MG63 (cell line): ENCODE results near the gene ADCY7. TPM values are rescaled to one million over a fixed set of nuclear protein-coding genes. Genes with fewer than 3 reads are reported as not detected.

Experiments
- DNase-seq: peaks from one replicate; pipeline ENCODE4 v3.0.0-alpha.2; 2020
- H3K27me3 ChIP-seq: fragments of 250-450 bp; sonication (Bioruptor Pico); 2 replicates; pipeline ENCODE4 v1.5.1; 2020; ENCODE audit warnings: mild to moderate bottlenecking, moderate library complexity
- H3K36me3 ChIP-seq: fragments of 250-450 bp; sonication (Bioruptor Pico); 2 replicates; pipeline ENCODE4 v1.5.1; 2020; ENCODE audit warnings: mild to moderate bottlenecking, moderate library complexity
- H3K4me3 ChIP-seq: fragments of 250-450 bp; sonication (Bioruptor Pico); 2 replicates; pipeline ENCODE4 v1.5.1; 2020; ENCODE audit warnings: mild to moderate bottlenecking, moderate library complexity
- H3K9me3 ChIP-seq: fragments of 250-450 bp; sonication (Bioruptor Pico); 2 replicates; pipeline ENCODE4 v1.5.1; 2020; ENCODE audit warnings: mild to moderate bottlenecking, moderate library complexity
- total RNA-seq: library from RNA; depleted of rRNA; stranded (reverse); fragments of >200 nt; shearing (Covaris generic); gene quantifications from 2 replicates; pipeline ENCODE4 v1.2.3, GENCODE V29; 2014; ENCODE audit warnings: low replicate concordance

The ADCY7 gene
- total RNA-seq, 1 experiment from 2014 or later: 28.0 TPM

DNA sequence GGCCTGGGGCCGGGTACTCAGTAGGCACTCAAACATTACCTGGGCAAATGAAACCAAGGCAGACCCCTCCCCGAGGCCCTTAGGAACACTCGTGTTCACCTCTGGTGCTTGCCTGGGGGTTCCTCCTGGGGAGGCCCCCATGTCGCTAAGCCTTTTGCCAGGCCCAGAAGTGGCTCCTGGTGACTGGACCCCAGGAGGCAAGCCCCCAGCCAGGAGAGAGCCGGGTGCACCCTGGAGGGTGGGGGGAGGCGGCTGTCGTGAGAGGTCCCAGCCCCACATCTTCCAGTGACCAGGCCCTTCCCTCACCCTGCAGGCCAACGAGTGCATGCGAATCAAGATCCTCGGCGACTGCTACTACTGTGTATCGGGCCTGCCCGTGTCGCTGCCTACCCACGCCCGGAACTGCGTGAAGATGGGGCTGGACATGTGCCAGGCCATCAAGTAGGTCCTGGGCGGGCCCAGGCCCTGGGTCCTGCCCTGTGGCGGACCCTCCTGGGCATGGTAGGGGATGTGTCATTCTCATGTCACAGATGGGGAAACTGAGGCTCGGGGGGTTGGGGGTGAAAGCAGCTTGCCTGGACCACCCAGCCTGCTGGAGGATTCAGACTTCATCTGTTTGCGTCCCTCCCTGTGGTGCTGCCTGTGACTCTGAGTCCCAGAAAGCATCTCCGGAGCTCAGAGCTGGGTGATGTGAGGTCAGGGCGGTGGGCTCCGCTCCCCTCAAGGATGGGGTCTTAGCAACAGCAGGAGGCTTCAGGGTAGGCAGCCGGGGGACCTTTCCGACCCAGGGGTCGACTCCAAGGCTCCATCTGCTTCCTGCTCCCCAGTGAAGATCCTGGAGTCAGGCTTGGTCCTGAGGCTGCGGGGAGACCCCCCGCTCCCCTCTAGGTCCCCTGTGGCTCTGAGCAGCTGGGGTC is 32.5 kb downstream of the ADCY7 start:
- H3K36me3 ChIP-seq: no peaks in the 10 kb centered on the region

DNA sequence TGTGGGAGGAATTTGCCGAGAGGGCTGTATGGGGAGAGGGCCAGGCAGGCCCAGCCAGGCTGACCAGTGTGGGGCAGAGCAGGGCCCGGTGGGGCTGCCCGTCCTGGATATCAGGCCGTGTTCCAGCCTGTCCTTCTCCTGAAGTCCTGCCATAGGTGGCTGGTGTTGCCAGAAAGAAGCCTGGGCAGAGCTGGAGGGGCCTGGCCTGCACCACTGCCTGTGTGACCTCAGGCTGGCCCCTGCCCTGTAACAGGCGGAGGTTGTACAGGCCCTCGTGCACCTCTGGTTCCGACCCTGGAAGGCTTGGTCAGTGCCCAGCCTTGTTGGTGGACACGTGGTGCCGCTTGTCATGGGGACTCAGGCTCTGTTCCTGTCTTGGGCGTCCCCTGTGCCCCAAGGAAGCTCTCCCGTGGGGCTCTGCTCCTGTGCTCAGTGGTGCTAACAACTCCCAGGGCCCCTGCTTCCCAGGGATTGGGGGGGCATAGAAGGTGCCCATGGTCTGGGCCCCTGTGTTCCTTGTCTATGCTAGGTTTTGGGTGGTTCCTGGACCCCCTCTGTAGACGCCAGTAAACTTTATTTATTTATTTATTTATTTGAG is 33.3 kb downstream of the ADCY7 start:
- DNase-seq: no peak

More for the DNA sequence above, 32.5 kb downstream of the ADCY7 start:
- H3K27me3 ChIP-seq: no peaks in the 10 kb centered on the region
- H3K4me3 ChIP-seq: no peak overlapping the region
- no peak for DNase-seq
- no peaks in the 10 kb centered on the region for H3K9me3 ChIP-seq

DNA sequence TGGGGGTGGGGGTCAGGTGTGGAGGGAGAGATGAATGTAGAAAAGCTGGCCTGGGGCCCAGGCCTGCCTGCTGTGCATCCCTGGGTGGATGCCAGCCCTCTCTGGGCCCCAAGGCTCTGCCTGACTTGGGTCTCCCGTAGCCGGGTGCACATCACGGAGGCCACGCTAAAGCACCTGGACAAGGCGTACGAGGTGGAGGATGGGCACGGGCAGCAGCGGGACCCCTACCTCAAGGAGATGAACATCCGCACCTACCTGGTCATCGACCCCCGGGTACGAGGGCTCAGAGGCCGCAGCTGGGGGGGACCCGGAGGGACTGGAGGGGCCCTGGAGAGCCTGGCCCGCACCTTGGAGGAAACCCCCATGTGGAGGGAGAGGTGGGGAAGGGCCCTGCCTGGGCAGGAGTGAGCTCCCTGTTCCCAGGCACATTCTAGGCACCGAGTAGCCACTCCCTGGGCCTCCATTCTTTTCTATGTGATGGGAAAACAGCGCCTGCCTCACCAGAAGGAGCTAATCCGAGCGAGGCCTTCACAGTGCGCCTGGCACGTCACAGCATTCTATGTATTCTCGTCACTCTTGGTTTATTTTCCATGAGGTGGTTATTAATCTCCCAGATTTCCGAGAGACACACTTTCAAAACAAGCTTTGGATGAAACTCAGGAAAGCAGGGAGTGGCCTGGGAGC is 34.7 kb downstream of the ADCY7 start:
- Histone ChIP-seq H3K9me3 (no peaks in the 10 kb centered on the region), H3K36me3 (no peaks in the 10 kb centered on the region), H3K4me3 (no peak overlapping the region), H3K27me3 (no peaks in the 10 kb centered on the region)
- no peak for DNase-seq

More for the DNA sequence above, 33.3 kb downstream of the ADCY7 start:
- no peaks in the 10 kb centered on the region for H3K36me3 ChIP-seq
- H3K9me3 ChIP-seq: no peaks in the 10 kb centered on the region
- H3K4me3 ChIP-seq: no peak overlapping the region
- no peaks in the 10 kb centered on the region for H3K27me3 ChIP-seq

DNA sequence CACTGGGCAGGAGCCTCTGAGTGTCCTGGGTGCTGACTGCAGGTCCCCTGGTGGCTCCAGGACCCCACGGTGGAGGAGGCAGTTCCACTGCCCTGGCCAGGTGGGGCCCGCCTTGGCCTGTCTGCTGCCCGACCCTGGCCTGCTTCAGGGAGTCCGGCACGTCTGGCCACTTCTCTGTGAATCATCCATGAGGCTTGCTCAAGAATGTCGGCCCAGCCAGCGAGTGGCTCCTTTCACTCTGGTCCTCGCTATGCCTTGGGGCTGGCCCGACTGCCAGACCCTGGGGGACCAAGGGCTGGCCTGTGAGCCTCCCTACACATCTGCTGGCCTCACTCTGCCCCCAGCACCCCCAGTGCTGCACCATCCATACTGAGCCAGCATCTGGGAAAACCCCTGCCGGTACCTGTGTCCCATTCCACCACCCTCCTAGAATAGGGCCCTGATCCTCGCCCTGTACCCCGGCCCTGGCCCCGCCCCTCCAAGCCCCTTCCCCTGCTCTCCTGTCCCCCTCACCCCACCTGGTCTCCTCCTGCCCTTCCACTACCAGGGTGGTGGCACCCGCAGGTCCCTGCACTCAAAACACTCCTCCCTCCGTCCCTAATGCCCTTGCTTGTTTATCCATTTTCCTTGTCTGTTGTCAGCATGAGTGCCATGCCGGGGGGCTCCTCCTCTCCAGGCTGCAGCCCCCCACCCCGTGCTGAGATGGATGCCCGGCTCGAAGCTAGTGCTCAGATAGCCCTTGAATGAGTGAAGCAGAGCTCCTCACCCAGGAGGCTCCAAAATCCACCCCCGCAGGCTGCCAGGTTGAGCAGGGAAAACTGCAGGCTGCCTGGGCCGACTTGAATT is 35.5 kb downstream of the ADCY7 start:
- H3K4me3 ChIP-seq: no peak overlapping the region
- no peaks in the 10 kb centered on the region for H3K36me3 ChIP-seq
- DNase-seq: no peak
- no peaks in the 10 kb centered on the region for H3K9me3 ChIP-seq
- no peaks in the 10 kb centered on the region for H3K27me3 ChIP-seq

DNA sequence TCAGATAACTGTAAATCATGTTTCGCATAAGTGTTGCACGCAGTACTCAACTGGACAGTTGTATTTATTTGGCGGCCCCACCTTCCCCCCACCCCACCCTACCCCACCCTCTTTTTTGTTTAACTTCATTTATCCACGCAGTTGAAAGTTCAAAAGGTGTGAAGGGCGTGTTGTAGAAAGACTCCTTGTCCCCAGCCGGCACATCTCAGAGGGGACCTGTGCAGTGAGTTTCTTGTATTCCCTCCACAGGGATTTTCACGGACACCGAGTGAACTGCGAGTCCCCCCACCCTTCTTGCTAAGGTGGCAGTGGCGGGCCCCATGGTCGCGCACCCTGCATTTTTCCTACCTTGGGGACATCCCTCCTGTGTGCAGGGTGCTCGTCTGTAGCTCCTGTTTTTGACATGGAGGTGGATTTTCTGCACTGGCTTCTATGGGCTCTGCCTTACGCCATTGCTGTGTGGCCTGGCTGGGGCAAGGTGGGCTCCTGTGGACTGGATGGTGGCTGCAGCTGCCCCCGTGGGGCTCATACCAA is 36.2 kb downstream of the ADCY7 start:
- Histone ChIP-seq H3K4me3 (no peak overlapping the region), H3K36me3 (no peaks in the 10 kb centered on the region), H3K27me3 (no peaks in the 10 kb centered on the region), H3K9me3 (no peaks in the 10 kb centered on the region)
- no peak for DNase-seq

DNA sequence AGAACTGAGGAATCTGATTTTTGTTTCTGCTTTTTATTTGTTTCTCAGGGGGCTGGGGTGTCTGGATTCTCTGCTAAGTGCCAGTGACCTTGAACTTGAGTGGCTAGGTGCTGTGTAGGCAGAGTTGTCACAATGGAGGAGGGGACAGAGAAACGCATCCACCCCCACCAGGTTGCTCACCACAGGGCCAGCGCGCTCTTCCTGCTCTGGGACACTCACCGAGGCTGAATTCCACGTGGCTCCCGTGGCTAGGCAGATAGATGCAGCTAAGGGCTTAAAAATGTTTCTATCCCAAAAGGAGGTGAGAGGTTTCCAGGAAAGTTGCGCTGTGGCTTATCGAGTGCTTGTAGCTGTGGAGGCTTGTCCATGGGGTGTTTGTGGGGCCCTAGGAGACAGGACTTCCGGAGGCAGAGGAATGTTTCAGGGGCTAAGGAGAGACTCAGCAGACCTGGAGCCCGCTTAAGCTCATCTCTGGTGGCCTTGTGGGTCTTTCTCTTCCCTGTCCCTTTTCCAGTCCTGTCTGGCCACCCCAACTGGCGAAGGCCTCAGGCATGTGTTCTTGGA is 36.8 kb downstream of the ADCY7 start:
- Histone ChIP-seq H3K36me3 (no peaks in the 10 kb centered on the region), H3K27me3 (no peaks in the 10 kb centered on the region), H3K4me3 (no peak overlapping the region), H3K9me3 (no peaks in the 10 kb centered on the region)
- no peak for DNase-seq

DNA sequence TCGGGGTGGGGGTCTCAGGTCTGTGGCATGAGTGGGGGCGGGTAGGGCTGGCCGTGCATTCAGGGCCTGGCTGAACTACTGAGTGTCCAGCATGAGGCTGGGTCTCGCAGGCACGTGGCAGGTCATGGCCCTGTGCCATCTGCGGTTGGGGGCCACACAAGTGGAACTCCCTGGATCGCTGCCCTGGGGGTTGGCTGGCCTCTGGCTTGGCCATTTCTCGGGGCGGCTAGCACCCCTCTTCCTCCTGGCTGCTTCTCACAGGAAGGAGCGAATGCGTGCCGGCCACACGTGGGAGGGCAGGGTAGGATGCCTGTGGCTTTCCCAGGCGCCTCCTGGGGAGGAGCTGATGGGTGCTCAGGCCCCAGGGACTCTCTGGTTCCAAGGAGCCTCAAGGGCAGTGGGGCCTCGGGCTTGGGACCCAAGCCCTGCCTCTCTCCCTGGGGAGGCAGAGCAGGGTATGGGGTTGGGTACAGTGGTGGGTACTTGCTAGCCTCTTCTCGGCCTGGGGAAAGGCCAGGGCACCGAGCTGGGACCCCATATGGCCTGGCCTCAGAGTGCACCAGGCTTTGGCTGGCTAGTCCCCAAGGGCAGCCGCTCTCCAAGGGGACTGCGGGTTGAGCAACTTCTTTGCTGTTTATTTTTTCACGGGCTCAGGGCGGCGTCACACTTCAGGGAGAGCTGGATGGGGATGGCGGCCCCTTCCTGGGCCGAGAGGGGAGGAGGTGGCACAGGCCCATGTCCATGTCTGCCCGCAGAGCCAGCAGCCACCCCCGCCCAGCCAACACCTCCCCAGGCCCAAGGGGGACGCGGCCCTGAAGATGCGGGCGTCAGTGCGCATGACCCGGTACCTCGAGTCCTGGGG is 37.5 kb downstream of the ADCY7 start:
- H3K27me3 ChIP-seq: no peaks in the 10 kb centered on the region
- no peak for DNase-seq

DNA sequence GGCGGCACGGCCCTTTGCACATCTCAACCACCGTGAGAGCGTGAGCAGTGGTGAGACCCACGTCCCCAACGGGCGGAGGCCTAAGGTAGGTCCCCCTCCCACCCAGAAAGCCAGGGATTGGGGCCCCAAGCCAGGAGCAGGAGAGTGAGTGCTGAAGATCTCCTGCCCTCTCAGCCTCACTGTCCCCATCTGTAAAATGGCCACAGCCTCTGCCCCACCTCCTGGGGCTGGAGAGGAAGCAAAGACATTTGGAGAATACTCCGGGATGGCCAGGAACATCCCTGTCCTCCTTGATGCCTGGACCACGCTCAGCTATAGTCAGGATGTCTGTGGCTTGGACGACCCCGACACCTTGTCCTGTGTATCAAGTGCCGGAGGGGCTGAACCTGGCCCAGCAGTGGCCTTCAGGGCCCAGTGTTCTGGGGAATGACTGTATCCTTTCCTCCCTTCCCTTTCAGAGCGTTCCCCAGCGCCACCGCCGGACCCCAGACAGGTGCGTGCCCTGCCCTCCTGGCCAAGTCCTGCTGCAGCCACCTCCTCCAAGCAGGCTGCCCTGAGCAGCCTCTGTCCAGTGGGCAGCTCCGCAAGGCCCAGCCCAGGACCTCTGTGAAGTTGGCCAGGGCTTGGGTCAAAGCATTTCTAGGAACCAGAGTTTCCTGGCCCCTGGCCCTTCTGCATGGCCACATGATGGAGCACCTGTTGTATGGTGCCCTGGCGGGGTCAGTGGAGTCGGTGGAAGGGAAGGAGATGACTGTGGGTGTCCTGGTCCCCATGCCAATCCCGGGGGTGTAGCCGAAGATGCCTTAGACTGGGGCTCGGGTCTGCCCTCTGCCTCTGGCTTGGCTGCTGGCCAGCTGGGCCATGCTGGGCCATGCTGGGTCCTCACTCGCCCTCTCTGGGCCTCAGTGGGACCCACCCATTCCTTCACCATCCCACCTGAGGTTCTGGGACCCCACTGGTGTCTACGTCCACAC is 38.4 kb downstream of the ADCY7 start:
- Histone ChIP-seq H3K36me3 (no peaks in the 10 kb centered on the region), H3K27me3 (no peaks in the 10 kb centered on the region), H3K9me3 (no peaks in the 10 kb centered on the region), H3K4me3 (no peak overlapping the region)
- no peak for DNase-seq

More for the DNA sequence above, 37.5 kb downstream of the ADCY7 start:
- H3K9me3 ChIP-seq: no peaks in the 10 kb centered on the region
- no peaks in the 10 kb centered on the region for H3K36me3 ChIP-seq
- no peak overlapping the region for H3K4me3 ChIP-seq

DNA sequence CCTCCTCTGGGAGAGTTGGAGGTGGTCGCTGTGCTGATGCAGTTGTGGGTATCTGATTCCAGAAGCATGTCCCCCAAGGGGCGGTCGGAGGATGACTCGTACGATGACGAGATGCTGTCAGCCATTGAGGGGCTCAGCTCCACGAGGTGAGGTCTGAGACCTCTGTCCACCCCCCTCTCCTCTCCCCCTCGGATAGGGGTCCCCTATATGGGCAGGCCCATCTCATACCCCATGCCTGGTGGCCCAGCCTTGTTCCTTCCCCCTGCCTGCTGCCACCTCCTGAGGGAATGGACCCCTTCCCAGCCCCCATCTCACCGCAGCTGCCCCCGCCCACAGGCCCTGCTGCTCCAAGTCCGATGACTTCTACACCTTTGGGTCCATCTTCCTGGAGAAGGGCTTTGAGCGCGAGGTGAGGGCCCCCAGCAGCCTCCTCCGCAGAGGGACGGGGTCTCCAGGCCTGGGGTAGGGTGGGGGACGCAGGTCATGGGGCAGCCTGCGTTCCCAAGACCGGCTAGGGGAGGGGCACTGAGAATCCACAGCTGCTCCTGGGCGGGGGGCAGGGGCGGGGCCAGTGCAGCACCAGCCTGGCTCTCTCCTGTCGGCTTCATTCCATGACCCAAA is 39.2 kb downstream of the ADCY7 start:
- no peak overlapping the region for H3K4me3 ChIP-seq
- H3K9me3 ChIP-seq: no peaks in the 10 kb centered on the region
- no peaks in the 10 kb centered on the region for H3K36me3 ChIP-seq
- no peaks in the 10 kb centered on the region for H3K27me3 ChIP-seq
- no peak for DNase-seq

DNA sequence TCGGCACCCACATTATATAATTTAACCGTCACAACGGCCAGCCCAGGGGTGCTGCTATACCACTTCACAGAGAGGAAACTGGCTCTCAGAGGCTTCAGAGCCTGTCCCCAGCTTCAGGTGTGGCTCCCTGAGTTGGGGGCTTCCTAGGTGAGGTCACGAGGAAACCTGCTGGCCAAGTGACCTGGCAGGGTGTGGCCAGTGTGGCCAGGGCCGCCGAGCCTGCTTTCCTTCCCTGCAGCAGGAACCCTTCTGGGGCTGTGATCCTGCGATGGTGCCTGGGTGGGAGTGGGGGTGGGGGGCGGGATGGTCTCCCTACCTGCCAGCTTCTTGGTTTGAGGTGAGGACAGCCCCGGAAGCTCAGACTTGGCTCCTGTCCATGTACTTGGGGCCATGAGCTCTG is 39.9 kb downstream of the ADCY7 start:
- no peak for DNase-seq
- no peaks in the 10 kb centered on the region for H3K9me3 ChIP-seq

DNA sequence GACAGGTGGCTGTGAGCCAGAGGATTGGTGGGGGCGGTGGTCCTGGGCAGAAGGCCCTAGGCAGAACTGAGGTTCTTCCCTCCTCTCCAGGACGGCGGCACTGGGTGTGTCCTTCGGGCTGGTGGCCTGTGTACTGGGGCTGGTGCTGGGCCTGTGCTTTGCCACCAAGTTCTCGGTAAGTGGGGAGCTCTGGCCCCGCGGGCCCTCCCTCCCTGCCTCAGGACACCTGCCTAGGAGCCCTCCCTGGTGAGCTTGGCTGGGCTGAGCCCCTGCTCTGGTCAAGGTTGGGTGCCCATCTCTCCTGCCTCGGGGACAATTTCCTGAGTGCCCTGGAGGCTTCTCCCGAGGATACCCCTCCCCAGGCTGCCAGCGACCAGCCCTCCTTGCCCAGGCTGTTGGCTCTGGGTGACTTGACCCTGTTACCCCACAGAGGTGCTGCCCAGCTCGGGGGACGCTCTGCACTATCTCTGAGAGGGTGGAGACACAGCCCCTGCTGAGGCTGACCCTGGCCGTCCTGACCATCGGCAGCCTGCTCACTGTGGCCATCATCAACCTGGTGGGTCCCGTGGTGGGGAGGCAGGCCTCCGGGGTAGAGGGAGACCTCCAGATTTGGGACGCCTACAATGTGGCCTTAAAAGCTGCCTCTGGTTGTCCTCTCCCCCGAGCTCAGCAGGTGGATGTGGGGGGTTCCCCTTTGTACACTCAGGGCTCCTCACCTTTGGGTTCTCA is 42.0 kb downstream of the ADCY7 start:
- no peak overlapping the region for H3K4me3 ChIP-seq
- DNase-seq: no peak
- peaks cover 5% of the 10 kb centered on the region for H3K36me3 ChIP-seq
- no peaks in the 10 kb centered on the region for H3K27me3 ChIP-seq
- H3K9me3 ChIP-seq: no peaks in the 10 kb centered on the region

More for the DNA sequence above, 39.9 kb downstream of the ADCY7 start:
- no peaks in the 10 kb centered on the region for H3K36me3 ChIP-seq
- no peaks in the 10 kb centered on the region for H3K27me3 ChIP-seq
- H3K4me3 ChIP-seq: no peak overlapping the region

DNA sequence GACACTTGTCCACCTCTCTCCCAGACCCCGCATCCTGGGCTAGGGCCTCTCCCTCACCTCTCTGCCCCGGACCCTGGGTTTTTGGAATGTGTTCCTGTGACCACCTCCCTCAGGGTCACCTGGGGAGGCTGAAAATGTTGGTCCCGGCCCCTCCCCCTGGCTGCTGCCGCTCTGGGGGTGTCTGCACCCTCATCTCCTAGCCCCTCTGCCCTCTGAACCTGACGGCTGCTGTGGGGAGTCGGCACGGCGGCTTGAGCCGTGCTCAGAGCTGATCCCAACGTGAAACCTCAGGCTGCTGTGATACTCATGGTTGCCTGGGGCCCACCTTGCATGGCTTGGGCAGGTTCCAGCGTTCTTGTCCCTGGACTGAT is 42.8 kb downstream of the ADCY7 start:
- Histone ChIP-seq H3K4me3 (no peak overlapping the region), H3K9me3 (no peaks in the 10 kb centered on the region), H3K36me3 (peaks cover 5% of the 10 kb centered on the region), H3K27me3 (no peaks in the 10 kb centered on the region)
- no peak for DNase-seq

DNA sequence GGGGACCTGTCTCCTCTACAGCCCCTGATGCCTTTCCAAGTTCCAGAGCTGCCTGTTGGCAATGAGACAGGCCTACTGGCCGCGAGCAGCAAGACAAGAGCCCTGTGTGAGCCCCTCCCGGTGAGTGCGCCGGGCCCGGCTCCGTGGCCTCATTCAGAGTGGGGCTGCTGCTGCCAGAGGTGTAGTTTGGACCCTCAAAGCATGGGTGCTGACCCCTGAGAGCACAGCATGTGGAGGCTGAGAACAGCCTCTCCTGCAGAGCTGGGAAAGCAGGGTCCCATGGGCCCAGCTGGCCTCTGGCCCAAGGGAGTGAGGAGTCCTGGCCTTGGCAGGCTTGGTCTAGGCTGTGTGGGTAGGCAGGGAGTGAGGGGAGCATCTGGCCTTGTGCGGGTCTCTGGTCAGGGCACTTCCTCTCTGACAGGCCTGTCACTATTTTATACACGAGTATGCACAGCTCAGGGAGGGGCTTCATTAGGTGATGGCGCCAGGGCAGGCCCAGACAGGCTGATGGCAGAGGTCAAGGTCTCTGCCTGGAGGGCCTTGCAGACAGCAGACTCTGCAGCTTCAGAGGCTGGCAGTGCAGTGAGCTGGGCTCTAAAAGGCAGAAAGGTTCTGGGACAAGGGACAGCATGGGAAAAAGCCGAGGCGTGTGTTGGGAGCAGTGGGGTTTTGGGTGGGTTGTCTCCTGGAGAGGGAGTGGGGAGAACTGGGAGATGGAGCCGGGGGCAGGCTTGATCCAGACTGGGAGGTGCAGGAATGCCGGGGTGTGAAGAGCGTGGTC is 43.4 kb downstream of the ADCY7 start:
- Histone ChIP-seq H3K27me3 (no peaks in the 10 kb centered on the region), H3K4me3 (no peak overlapping the region), H3K36me3 (peaks cover 9% of the 10 kb centered on the region), H3K9me3 (no peaks in the 10 kb centered on the region)
- DNase-seq: peak; percentile 27
